Smooth muscle cell (in vitro differentiated cells): ENCODE measurements around the gene UBR3. TPM values are rescaled to one million over a fixed set of nuclear protein-coding genes. Genes with fewer than 3 reads are reported as not detected.

ENCODE experiments used
- DNase-seq: peaks from one replicate; lab custom pipeline; 2025; ENCODE audit not compliant: unreplicated experiment; lab: John Stamatoyannopoulos, UW
- H2AFZ ChIP-seq: fragments of 200-600 bp; sonication (generic); 2 replicates; pipeline ENCODE4 v1.6.0; 2016; ENCODE audit warnings: antibody characterized with exemption, low read depth, mild to moderate bottlenecking
- H3F3A ChIP-seq: fragments of 200-600 bp; sonication (generic); 2 replicates; pipeline ENCODE4 v1.6.0; 2017; ENCODE audit warnings: antibody characterized with exemption, low read depth
- H3K27ac ChIP-seq: fragments of 200-600 bp; sonication (generic); 2 replicates; pipeline ENCODE4 v1.5.1; 2016; ENCODE audit warnings: low read depth, mild to moderate bottlenecking
- H3K27me3 ChIP-seq: fragments of 200-600 bp; sonication (generic); 2 replicates; pipeline ENCODE4 v1.6.1; 2016; ENCODE audit warnings: low read depth, mild to moderate bottlenecking
- H3K36me3 ChIP-seq: fragments of 200-600 bp; sonication (generic); 2 replicates; pipeline ENCODE4 v1.5.1; 2016; ENCODE audit warnings: low read depth
- H3K4me1 ChIP-seq: fragments of 200-600 bp; sonication (generic); 2 replicates; pipeline ENCODE4 v1.5.1; 2016; ENCODE audit warnings: low read depth
- H3K4me2 ChIP-seq: fragments of 200-600 bp; sonication (generic); 2 replicates; pipeline ENCODE4 v1.6.0; 2016; ENCODE audit warnings: mild to moderate bottlenecking
- H3K4me3 ChIP-seq: fragments of 200-600 bp; sonication (generic); 2 replicates; pipeline ENCODE4 v1.5.1; 2016; ENCODE audit warnings: mild to moderate bottlenecking
- H3K79me2 ChIP-seq: fragments of 200-600 bp; sonication (generic); 2 replicates; pipeline ENCODE4 v1.6.0; 2016; ENCODE audit warnings: low read depth, mild to moderate bottlenecking
- H3K9ac ChIP-seq: fragments of 200-600 bp; sonication (generic); 2 replicates; pipeline ENCODE4 v1.6.0; 2016; ENCODE audit warnings: low read depth
- H3K9me3 ChIP-seq: fragments of 200-600 bp; sonication (generic); replicated peaks from 2 replicates; pipeline ENCODE4 v1.5.1; 2016; ENCODE audit warnings: low read depth
- H4K20me1 ChIP-seq: fragments of 200-600 bp; sonication (generic); 2 replicates; pipeline ENCODE4 v1.6.0; 2016; ENCODE audit warnings: low read depth
- CTCF ChIP-seq: fragments of 200-600 bp; sonication (generic); IDR thresholded peaks from 2 replicates; pipeline ENCODE4 v1.5.1; 2017; ENCODE audit warnings: borderline replicate concordance, mild to moderate bottlenecking, antibody characterized with exemption; ENCODE audit not compliant: insufficient read depth, poor library complexity, severe bottlenecking
- WGBS: methylation state at CpG from one replicate; pipeline ENCODE4 v1.1.7; 2016; ENCODE audit warnings: low lambda C conversion rate; 5-methylcytosine and 5-hydroxymethylcytosine counted together
- polyA plus RNA-seq: library from polyadenylated mRNA; unstranded; fragments of >200 nt; fragmentation: Nextera tagmentation; extraction: Ambion mirVana; gene quantifications from 2 replicates; pipeline ENCODE4 v1.2.1, GENCODE V29; 2016
- total RNA-seq: library from RNA; depleted of rRNA; stranded (reverse); fragments of >200 nt; gene quantifications from 2 replicates; pipeline ENCODE4 v1.2.3, GENCODE V29; 2014

UBR3 gene
- total and polyA plus RNA-seq, 2 experiments from 2014 or later = 7.0 to 35.1 TPM

- no peak overlapping the region for H3K27ac ChIP-seq
- H4K20me1 ChIP-seq = peaks cover 14% of the 10 kb centered on the region
- H3K27me3 ChIP-seq = no peaks in the 10 kb centered on the region
- TF ChIP-seq CTCF = no peak
- no peak overlapping the region for H3K9ac ChIP-seq
- H3K4me3 ChIP-seq = no peak overlapping the region
- WGBS = 90% methylated on average over 5 of the region's 5 CpGs
- DNase-seq = no peak
- H3K9me3 ChIP-seq = no peaks in the 10 kb centered on the region
- peaks cover 10% of the 10 kb centered on the region for H3K36me3 ChIP-seq
- H3K4me2 ChIP-seq = no peak overlapping the region
- H3K79me2 ChIP-seq = peaks cover 39% of the 10 kb centered on the region
- peak overlapping the region; percentile 95 for H2AFZ ChIP-seq
- H3K4me1 ChIP-seq = peaks cover 12% of the 10 kb centered on the region
- H3F3A ChIP-seq = no peaks in the 10 kb centered on the region
Observed at GRCh38 chr2:169797601-169798000, 29.7 kb upstream of the UBR3 start.

- Histone ChIP-seq H3K4me3 (peak overlapping the region; percentile 97), H3K4me2 (peak overlapping the region; percentile 89), H3K9me3 (no peaks in the 10 kb centered on the region), H3F3A (no peaks in the 10 kb centered on the region), H3K9ac (peak overlapping the region; percentile 82), H3K79me2 (peaks cover 45% of the 10 kb centered on the region), H4K20me1 (peaks cover 20% of the 10 kb centered on the region), H2AFZ (peak overlapping the region; percentile 95), H3K27ac (peak overlapping the region; percentile 75), H3K4me1 (peaks cover 12% of the 10 kb centered on the region), H3K27me3 (no peaks in the 10 kb centered on the region), H3K36me3 (peaks cover 10% of the 10 kb centered on the region)
- WGBS = 23% methylated on average over 4 of the region's 4 CpGs
- DNase-seq = no peak
- no peak for TF ChIP-seq CTCF
Observed at GRCh38 chr2:169798397-169798717, 28.9 kb upstream of the UBR3 start.

GRCh38 chr2:169798718-169799592, 28.3 kb upstream of the UBR3 start, which contains the start of gene SSB:
Gene SSB (plus strand): TSS chr2:169798871. CDS start chr2:169800961, 2,090 bp downstream.
- H3K36me3 ChIP-seq = peaks cover 10% of the 10 kb centered on the region
- H3F3A ChIP-seq = no peaks in the 10 kb centered on the region
- peak; percentile 68 for DNase-seq
- H3K4me3 ChIP-seq = peak within 1 kb of the TSS; percentile 97
- H3K4me2 ChIP-seq = peak within 1 kb of the TSS; percentile 89
- under 1% methylated on average over 67 of the region's 67 CpGs for WGBS
- H3K79me2 ChIP-seq = peaks cover 50% of the 10 kb centered on the region
- H3K4me1 ChIP-seq = peaks cover 12% of the 10 kb centered on the region
- H3K9me3 ChIP-seq = no peaks in the 10 kb centered on the region
- peaks cover 26% of the 10 kb centered on the region for H4K20me1 ChIP-seq
- H3K27me3 ChIP-seq = no peaks in the 10 kb centered on the region
- H3K9ac ChIP-seq = peak within 1 kb of the TSS; percentile 82
- peak within 1 kb of the TSS; percentile 95 for H2AFZ ChIP-seq
- TF ChIP-seq CTCF = no peak
- peak within 1 kb of the TSS; percentile 75 for H3K27ac ChIP-seq

GRCh38 chr2:169803480-169803879, 23.8 kb upstream of the UBR3 start:
- 92% methylated on average over 9 of the region's 9 CpGs for WGBS
- no peak for DNase-seq

More at GRCh38 chr2:169803480-169803879, 23.8 kb upstream of the UBR3 start:
- H4K20me1 ChIP-seq = peaks cover 37% of the 10 kb centered on the region
- H3K4me3 ChIP-seq = no peak overlapping the region
- H3K9ac ChIP-seq = no peak overlapping the region
- H3K79me2 ChIP-seq = peaks cover 66% of the 10 kb centered on the region
- no peak overlapping the region for H3K4me2 ChIP-seq
- no peaks in the 10 kb centered on the region for H3K27me3 ChIP-seq
- peaks cover 33% of the 10 kb centered on the region for H3K36me3 ChIP-seq
- no peaks in the 10 kb centered on the region for H3F3A ChIP-seq
- no peak overlapping the region for H2AFZ ChIP-seq
- TF ChIP-seq CTCF = no peak
- H3K9me3 ChIP-seq = no peaks in the 10 kb centered on the region
- H3K4me1 ChIP-seq = peaks cover 12% of the 10 kb centered on the region
- no peak overlapping the region for H3K27ac ChIP-seq
